GM12878 (cell line): ENCODE data around the gene NME7. TPM values are rescaled to one million over a fixed set of nuclear protein-coding genes. Genes with fewer than 3 reads are reported as not detected.

ENCODE experiments used
- ATAC-seq: fragments of 200-7000 bp; cut with Tn5 transposase; 3 replicates; pipeline ENCODE4 v1.9.1; 2020; ENCODE audit warnings: mild to moderate bottlenecking, moderate library complexity
- BruUV-seq: library from RNA; stranded (reverse); fragments of 400-500 nt; replicated peaks from 2 replicates; lab custom pipeline; 2021; lab: Mats Ljungman, UMichigan
- CTCF ChIA-PET: fragments of 300-600 bp; sonication (Branson Sonifier 250); formaldehyde crosslinking; extraction: SDS; loops from one replicate; lab custom pipeline; 2021; ENCODE audit warnings: inconsistent platforms; lab: Yijun Ruan, JAX
- POLR2A ChIA-PET: fragments of 350-600 bp; formaldehyde crosslinking; extraction: SDS; loops from one replicate; lab custom pipeline; 2021; ENCODE audit warnings: inconsistent platforms; lab: Charles Lee
- RAD21 ChIA-PET: fragments of 300-600 bp; sonication (Branson Sonifier 250); formaldehyde crosslinking; loops from one replicate; lab custom pipeline; 2023; ENCODE audit warnings: antibody characterized with exemption; ENCODE audit not compliant: unreplicated experiment; lab: Charles Lee
- SMC1A ChIA-PET: fragments of 300-600 bp; sonication (Branson Sonifier 250); formaldehyde crosslinking; loops from one replicate; lab custom pipeline; 2023; ENCODE audit not compliant: unreplicated experiment, uncharacterized antibody; lab: Charles Lee
- DNase-seq: peaks from one replicate; pipeline ENCODE4 v3.0.0-alpha.2; 2011; ENCODE audit warnings: low read depth, low spot score
- FAIRE-seq: peaks from 3 replicates; lab custom pipeline; 2011; peaks lifted over from hg19 to GRCh38; lab: Jason Lieb, UNC
- H2AFZ ChIP-seq: 2 replicates; pipeline ENCODE4 v1.6.0; 2011; ENCODE audit warnings: low read depth, low read length, control low read depth; ENCODE audit not compliant: control insufficient read depth
- H3K27ac ChIP-seq: 2 replicates; pipeline ENCODE4 v1.5.1; 2011; ENCODE audit warnings: control low read depth; ENCODE audit not compliant: control insufficient read depth, insufficient read depth
- H3K27me3 ChIP-seq, 2 experiments: replicated peaks in 1 of 2; 2 replicates each; pipeline versions ENCODE4 v1.6.0 to v1.6.1; 2011; ENCODE audit warnings: low read length in 1 of 2; ENCODE audit not compliant: control insufficient read depth in 2 of 2, insufficient read depth in 2 of 2
- H3K36me3 ChIP-seq, 2 experiments: 2 replicates each; pipeline ENCODE4 v1.5.1; 2011; ENCODE audit warnings: low read length in 1 of 2; ENCODE audit not compliant: control insufficient read depth in 2 of 2, insufficient read depth in 2 of 2
- H3K4me1 ChIP-seq: 2 replicates; pipeline ENCODE4 v1.6.1; 2011; ENCODE audit warnings: mild to moderate bottlenecking, low read length, moderate library complexity, mixed read lengths; ENCODE audit not compliant: control insufficient read depth, insufficient read depth
- H3K4me2 ChIP-seq: 2 replicates; pipeline ENCODE4 v1.6.0; 2011; ENCODE audit warnings: control low read depth; ENCODE audit not compliant: control insufficient read depth, insufficient read depth
- H3K4me3 ChIP-seq: fragments of 200-600 bp; sonication (generic); 2 replicates; pipeline ENCODE4 v1.5.1; 2016
- H3K79me2 ChIP-seq: 2 replicates; pipeline ENCODE4 v1.6.0; 2011; ENCODE audit warnings: low read length; ENCODE audit not compliant: control insufficient read depth, insufficient read depth
- H3K9ac ChIP-seq: 2 replicates; pipeline ENCODE4 v1.8.0; 2011; ENCODE audit warnings: low read length, control low read depth, mixed read lengths; ENCODE audit not compliant: control insufficient read depth, insufficient read depth
- H3K9me3 ChIP-seq: replicated peaks from 3 replicates; pipeline ENCODE4 v1.5.1; 2011; ENCODE audit warnings: mild to moderate bottlenecking, low read length; ENCODE audit not compliant: control insufficient read depth, insufficient read depth
- H4K20me1 ChIP-seq: 2 replicates; pipeline ENCODE4 v1.6.0; 2011; ENCODE audit not compliant: control insufficient read depth, insufficient read depth
- BACH1 ChIP-seq: fragments of 450-650 bp; IDR thresholded peaks from 2 replicates; pipeline ENCODE4 v1.6.1; 2017; ENCODE audit warnings: mild to moderate bottlenecking, borderline replicate concordance
- BHLHE40 ChIP-seq, 2 experiments: fragments of 450-650 bp in 1 of 2; IDR thresholded peaks; 2 replicates each; pipeline ENCODE4 v1.6.1; 2011 to 2017; ENCODE audit warnings: low read depth in 2 of 2, borderline replicate concordance in 1 of 2, improper control_type of control experiment in 1 of 2, low read length in 1 of 2, mild to moderate bottlenecking in 1 of 2
- CBFB ChIP-seq: IDR thresholded peaks from 2 replicates; pipeline ENCODE4 v1.6.1; 2016; ENCODE audit warnings: antibody characterized with exemption, low read depth
- CHD1 ChIP-seq: IDR thresholded peaks from 2 replicates; pipeline ENCODE4 v1.6.1; 2012; ENCODE audit warnings: low read depth, low read length, improper control_type of control experiment
- CHD4 ChIP-seq: fragments of 200-600 bp; sonication (generic); IDR thresholded peaks from 2 replicates; pipeline ENCODE4 v1.6.1; 2016; ENCODE audit warnings: mild to moderate bottlenecking
- ESRRA ChIP-seq: IDR thresholded peaks from 2 replicates; pipeline ENCODE4 v1.6.1; 2012; ENCODE audit warnings: mild to moderate bottlenecking, low read length, improper control_type of control experiment
- HDAC2 ChIP-seq: fragments of 200-600 bp; sonication (generic); IDR thresholded peaks from 2 replicates; pipeline ENCODE4 v1.6.1; 2017
- NFXL1 ChIP-seq: fragments of 450-650 bp; IDR thresholded peaks from 2 replicates; pipeline ENCODE4 v1.6.1; 2017; ENCODE audit warnings: antibody characterized with exemption, mild to moderate bottlenecking, borderline replicate concordance
- PML ChIP-seq: IDR thresholded peaks from 2 replicates; pipeline ENCODE4 v1.6.1; 2012; ENCODE audit warnings: low read length, inconsistent platforms
- REST ChIP-seq: IDR thresholded peaks from 2 replicates; pipeline ENCODE4 v1.6.1; 2012; ENCODE audit warnings: mild to moderate bottlenecking, low read depth, low read length
- SIX5 ChIP-seq: IDR thresholded peaks from 2 replicates; pipeline ENCODE4 v1.6.1; 2011; ENCODE audit warnings: mild to moderate bottlenecking, low read depth, low read length, moderate library complexity; ENCODE audit not compliant: severe bottlenecking
- SMAD1 ChIP-seq: fragments of 450-650 bp; IDR thresholded peaks from 2 replicates; pipeline ENCODE4 v1.6.1; 2018; ENCODE audit warnings: mild to moderate bottlenecking, low read depth; ENCODE audit not compliant: partially characterized antibody
- SMC3 ChIP-seq: IDR thresholded peaks from 2 replicates; pipeline ENCODE4 v1.6.1; 2011; ENCODE audit warnings: low read length, improper control_type of control experiment, borderline replicate concordance
- TBL1XR1 ChIP-seq: IDR thresholded peaks from 2 replicates; pipeline ENCODE4 v1.6.1; 2012; ENCODE audit warnings: low read depth, low read length, improper control_type of control experiment
- YBX1 ChIP-seq: fragments of 450-650 bp; IDR thresholded peaks from 2 replicates; pipeline ENCODE4 v1.6.1; 2016; ENCODE audit warnings: antibody characterized with exemption
- ZNF217 ChIP-seq: fragments of 450-650 bp; IDR thresholded peaks from 2 replicates; pipeline ENCODE4 v1.6.1; 2017; ENCODE audit warnings: antibody characterized with exemption, mild to moderate bottlenecking
- ZNF384 ChIP-seq: IDR thresholded peaks from 2 replicates; pipeline ENCODE4 v1.6.1; 2012; ENCODE audit warnings: low read depth, mild to moderate bottlenecking, low read length, improper control_type of control experiment, borderline replicate concordance
- WGBS: methylation state at CpG from one replicate; pipeline ENCODE4 v1.1.6; 2016; ENCODE audit warnings: low lambda C conversion rate; ENCODE audit not compliant: insufficient replicate concordance, insufficient coverage; ENCODE audit errors: missing lambda C conversion rate; 5-methylcytosine and 5-hydroxymethylcytosine counted together
- in situ Hi-C: fragments of 300-500 bp; cut with MboI; formaldehyde crosslinking; loops from 9 replicates; pipeline ENCODE4 v1.14.3; 2018; ENCODE audit warnings: mixed read lengths
- intact Hi-C: fragments of 100-400 bp; cut with micrococcal nuclease; formaldehyde crosslinking; loops from one replicate; pipeline ENCODE4 v1.14.2; 2022; ENCODE audit not compliant: unreplicated experiment
- polyA plus RNA-seq, 11 experiments: library from polyadenylated mRNA; depleted of rRNA in 4 of 11; unstranded in 6 of 11; stranded (reverse) in 5 of 11; fragments of >200 nt; fragmentation: Nextera tagmentation in 4 of 11; fragmentation: Illumina TruSeq in 1 of 11; extraction: Ambion mirVana in 4 of 11; extraction: Trizol in 1 of 11; gene quantifications; 1 replicate in 1 of 11; 2 replicates in 10 of 11; pipeline versions ENCODE4 v1.2.1 to v1.2.3, GENCODE V29; 2011 to 2016; ENCODE audit warnings: inconsistent platforms in 2 of 11, missing spikeins in 2 of 11, low read depth in 1 of 11
- total RNA-seq, 4 experiments: library from RNA; depleted of rRNA in 3 of 4; stranded (reverse); fragments of >200 nt in 3 of 4; fragmentation: Illumina TruSeq in 1 of 4; extraction: Trizol in 1 of 4; gene quantifications; 2 replicates each; pipeline versions ENCODE4 v1.2.1 to v1.2.3, GENCODE V29; 2013 to 2021
- TF ChIP-seq, protein P1 (sequence below): IDR thresholded peaks from 2 replicates; pipeline ENCODE4 v1.6.1; 2011; ENCODE audit warnings: low read depth, mild to moderate bottlenecking, low read length, moderate library complexity, borderline replicate concordance; ENCODE audit errors: extremely low read depth
- TF ChIP-seq, protein P2 (sequence below): fragments of 450-650 bp; conservative IDR thresholded peaks from 2 replicates; pipeline ENCODE4 v1.6.1; 2017; ENCODE audit warnings: mild to moderate bottlenecking, moderate library complexity

NME7 gene
- total and polyA plus RNA-seq, 10 of the 15 experiments (the other 5 are each of a cell fraction or from before 2014, with no cell fraction given), result 1.5 to 15.6 (median 7.2) TPM

- no peaks in the 10 kb centered on the region for H3K79me2 ChIP-seq
- peaks cover 8% of the 10 kb centered on the region for H3K4me1 ChIP-seq
- ChIA-PET RAD21 (interaction anchor here (0.7 to 2.8 kb wide), 11 partner anchors 8 to 774 kb away, joined by 3 to 17 read pairs (median 3); no protein-coding TSS in a partner anchor), SMC1A (interaction anchor here (0.9 to 5.9 kb wide), 15 partner anchors 6 to 673 kb away, joined by 3 to 47 read pairs (median 4); no protein-coding TSS in a partner anchor), CTCF (interaction anchor here (0.7 to 4.1 kb wide), 9 partner anchors 11 to 773 kb away, joined by 3 to 18 read pairs (median 4); no protein-coding TSS in a partner anchor), POLR2A (interaction anchor here (0.6 to 1.6 kb wide), 6 partner anchors 11 to 232 kb away, joined by 3 to 5 read pairs (median 3); no protein-coding TSS in a partner anchor)
- no peaks in the 10 kb centered on the region for H4K20me1 ChIP-seq
- H3K27ac ChIP-seq, result 0 out of 2 replicates have a peak overlapping the region, but pooled peaks have one; percentile 20
- intact Hi-C loops (no loop called here), in situ Hi-C loops (no loop called here)
- peak; percentile 49 for FAIRE-seq
- peak overlapping the region; percentile 46; the same call in 1 of the 2 replicates for H3K4me2 ChIP-seq
- peak; percentile 89 for ATAC-seq
- no peaks in the 10 kb centered on the region for H3K27me3 ChIP-seq
- H3K9me3 ChIP-seq, result no peaks in the 10 kb centered on the region
- DNase-seq, result peak; percentile 66
- H3K9ac ChIP-seq, result no peak overlapping the region
- no peak overlapping the region for H3K4me3 ChIP-seq
- no TSS peak for BruUV-seq
- 21% methylated on average over 14 of the region's 14 CpGs for WGBS
- H2AFZ ChIP-seq, result no peak overlapping the region; the same call in 1 of the 2 replicates
- peaks cover 0 to 4% of the 10 kb centered on the region in 2 experiments; a peak in 2 of 4 replicates for H3K36me3 ChIP-seq
- TF ChIP-seq, protein P1, sequence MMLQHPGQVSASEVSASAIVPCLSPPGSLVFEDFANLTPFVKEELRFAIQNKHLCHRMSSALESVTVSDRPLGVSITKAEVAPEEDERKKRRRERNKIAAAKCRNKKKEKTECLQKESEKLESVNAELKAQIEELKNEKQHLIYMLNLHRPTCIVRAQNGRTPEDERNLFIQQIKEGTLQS, result no peak
- no peak for TF ChIP-seq CHD1
- no peak; the same call in 1 of the 2 replicates for TF ChIP-seq TBL1XR1
- TF ChIP-seq CHD4, result no peak
- peak in 1 of 2 experiments; percentile 58; a peak in 2 of 4 replicates for TF ChIP-seq BHLHE40 (IDR thresholded peaks at IDR 0.05; ENCODE audit: borderline replicate concordance in 1 of 2, low read depth in 2 of 2, low read length in 1 of 2)
- no peak for TF ChIP-seq NFXL1
- TF ChIP-seq ESRRA, result peak; percentile 77; the same call in 1 of the 2 replicates
- TF ChIP-seq, protein P2, sequence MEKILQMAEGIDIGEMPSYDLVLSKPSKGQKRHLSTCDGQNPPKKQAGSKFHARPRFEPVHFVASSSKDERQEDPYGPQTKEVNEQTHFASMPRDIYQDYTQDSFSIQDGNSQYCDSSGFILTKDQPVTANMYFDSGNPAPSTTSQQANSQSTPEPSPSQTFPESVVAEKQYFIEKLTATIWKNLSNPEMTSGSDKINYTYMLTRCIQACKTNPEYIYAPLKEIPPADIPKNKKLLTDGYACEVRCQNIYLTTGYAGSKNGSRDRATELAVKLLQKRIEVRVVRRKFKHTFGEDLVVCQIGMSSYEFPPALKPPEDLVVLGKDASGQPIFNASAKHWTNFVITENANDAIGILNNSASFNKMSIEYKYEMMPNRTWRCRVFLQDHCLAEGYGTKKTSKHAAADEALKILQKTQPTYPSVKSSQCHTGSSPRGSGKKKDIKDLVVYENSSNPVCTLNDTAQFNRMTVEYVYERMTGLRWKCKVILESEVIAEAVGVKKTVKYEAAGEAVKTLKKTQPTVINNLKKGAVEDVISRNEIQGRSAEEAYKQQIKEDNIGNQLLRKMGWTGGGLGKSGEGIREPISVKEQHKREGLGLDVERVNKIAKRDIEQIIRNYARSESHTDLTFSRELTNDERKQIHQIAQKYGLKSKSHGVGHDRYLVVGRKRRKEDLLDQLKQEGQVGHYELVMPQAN, result no peak
- no peak for TF ChIP-seq SMC3
- TF ChIP-seq HDAC2, result no peak
- no peak for TF ChIP-seq REST
- TF ChIP-seq ZNF384, result no peak
- TF ChIP-seq SMAD1, result no peak
- no peak for TF ChIP-seq ZNF217
- no peak for TF ChIP-seq CBFB
- no peak for TF ChIP-seq PML
- TF ChIP-seq YBX1, result no peak
- TF ChIP-seq BACH1, result no peak
- no peak for TF ChIP-seq SIX5
These were observed 251.6 kb downstream of the NME7 start for GRCh38 chr1:169115891-169116585.
